Measurements from ENCODE around the gene PCDHGB7. TPM values are rescaled to one million over a fixed set of nuclear protein-coding genes. Genes with fewer than 3 reads are reported as not detected.
"Not testable (repeated sequence)": the region's sequence is repeated elsewhere in the genome, so short reads cannot be mapped to it uniquely, and the experiment has no call there.

PCDHGB7 gene
- total and polyA plus RNA-seq, 8 donors = 10.8 to 18.1 (median 15.7) TPM

- no peak overlapping the region for H3K27ac ChIP-seq
- H3K4me3 ChIP-seq = no peak overlapping the region
- peaks cover 0 to 90% of the 10 kb centered on the region in 2 donors for H3K9me3 ChIP-seq
- DNase-seq (peak in 1 of 4 donors; percentile 70), ATAC-seq (no peak)
- H3K27me3 ChIP-seq = peaks cover 35 to 97% of the 10 kb centered on the region in 2 donors
- TF ChIP-seq CTCF (IDR thresholded peaks at IDR 0.05) = no peak
- no peaks in the 10 kb centered on the region for H3K36me3 ChIP-seq
- peaks cover 0 to 4% of the 10 kb centered on the region in 2 donors for H3K4me1 ChIP-seq
- intact Hi-C loops (cut with DNase I) = no loop called here
Measured at GRCh38 chr5:141427783-141428426, 10.4 kb downstream of the PCDHGB7 start.

- peak; percentile 75 for ATAC-seq
- intact Hi-C loops (cut with DNase I) = loop anchor here in 1 of 2 donors (5.0 kb wide), 1 partner anchor 38 kb away; the partner anchor contains the start of gene PCDHGA8
- H3K27ac ChIP-seq = no peak within 1 kb of the TSS
- DNase-seq = peak in 1 of 4 donors; percentile 25
- H3K36me3 ChIP-seq = no peaks in the 10 kb centered on the region
- peak within 1 kb of the TSS in 1 of 2 donors; percentile 14 for H3K4me3 ChIP-seq
- peaks cover 31 to 86% of the 10 kb centered on the region in 2 donors for H3K27me3 ChIP-seq
- TF ChIP-seq CTCF (IDR thresholded peaks at IDR 0.05) = peak in 1 of 2 donors; percentile 21
- H3K4me1 ChIP-seq = peaks cover 0 to 4% of the 10 kb centered on the region in 2 donors
- peaks cover 0 to 89% of the 10 kb centered on the region in 2 donors for H3K9me3 ChIP-seq
Measured at GRCh38 chr5:141430332-141431113, 13.0 kb downstream of the PCDHGB7 start, which contains the start of gene PCDHGA12. TSS of gene PCDHGA12 (plus strand) at chr5:141430507. CDS start at chr5:141430760, 253 bp downstream.

GRCh38 chr5:141431286-141431685 lies 13.8 kb downstream of the PCDHGB7 start:
- no peak for TF ChIP-seq CTCF (IDR thresholded peaks at IDR 0.05)
- Histone ChIP-seq H3K4me1 (peaks cover 0 to 4% of the 10 kb centered on the region in 2 donors), H3K4me3 (peak overlapping the region in 1 of 2 donors; percentile 14), H3K9me3 (peaks cover 0 to 88% of the 10 kb centered on the region in 2 donors), H3K36me3 (no peaks in the 10 kb centered on the region), H3K27me3 (peaks cover 26 to 78% of the 10 kb centered on the region in 2 donors), H3K27ac (no peak overlapping the region)
- DNase-seq = no peak
- ATAC-seq = no peak
- intact Hi-C loops (cut with DNase I) = loop anchor here in 1 of 2 donors (5.0 kb wide), 1 partner anchor 39 kb away; the partner anchor contains the start of gene PCDHGA8

- H3K4me1 ChIP-seq, DNase-seq, H3K27ac ChIP-seq, ATAC-seq, H3K4me3 ChIP-seq, H3K36me3 ChIP-seq: not testable (repeated sequence)
- Histone ChIP-seq H3K9me3 (peaks cover 0 to 84% of the 10 kb centered on the region in 2 donors), H3K27me3 (peaks cover 21 to 68% of the 10 kb centered on the region in 2 donors)
- intact Hi-C loops (cut with DNase I) = loop anchor here in 1 of 2 donors (5.0 kb wide), 1 partner anchor 40 kb away; the partner anchor contains the start of gene PCDHGA8
Measured at GRCh38 chr5:141432308-141432707, 14.8 kb downstream of the PCDHGB7 start.

- H3K27ac ChIP-seq, H3K36me3 ChIP-seq, H3K4me1 ChIP-seq, H3K4me3 ChIP-seq, ATAC-seq, DNase-seq: not testable (repeated sequence)
- H3K9me3 ChIP-seq = peaks cover 0 to 83% of the 10 kb centered on the region in 2 donors
- H3K27me3 ChIP-seq = peaks cover 19 to 64% of the 10 kb centered on the region in 2 donors
- intact Hi-C loops (cut with DNase I) = loop anchor here in 1 of 2 donors (5.0 kb wide), 1 partner anchor 40 kb away; the partner anchor contains the start of gene PCDHGA8
Measured at GRCh38 chr5:141432726-141433125, 15.2 kb downstream of the PCDHGB7 start.

Measured in left lung (tissue), 10 donors.